ENCODE results near the gene ARID3C.
A peak's percentile ranks its signal among the peaks of the same experiment; 100 is the strongest.

The ARID3C gene

GRCh38 chr9:34635556-34635955 is 6.7 kb upstream of the ARID3C start:
- H3K4me3 ChIP-seq (ENCODE audit: low read length): no peak overlapping the region
- no peak for TF ChIP-seq CTCF (IDR thresholded peaks at IDR 0.05; ENCODE audit: insufficient read depth, low read depth, low read length, missing control alignments)
- DNase-seq (ENCODE audit: low read depth): no peak

GRCh38 chr9:34634551-34635248 is 5.8 kb upstream of the ARID3C start:
- DNase-seq (ENCODE audit: low read depth): no peak
- no peak overlapping the region for H3K4me3 ChIP-seq (ENCODE audit: low read length)
- TF ChIP-seq CTCF (IDR thresholded peaks at IDR 0.05; ENCODE audit: insufficient read depth, low read depth, low read length, missing control alignments): no peak

- no peak overlapping the region for H3K4me3 ChIP-seq (ENCODE audit: low read length)
- peak; percentile 77 for DNase-seq (ENCODE audit: low read depth)
- TF ChIP-seq CTCF (IDR thresholded peaks at IDR 0.05; ENCODE audit: insufficient read depth, low read depth, low read length, missing control alignments): peak; percentile 87
Observed at GRCh38 chr9:34633851-34634550, 5.1 kb upstream of the ARID3C start.

GRCh38 chr9:34633166-34633565 is 4.3 kb upstream of the ARID3C start:
- TF ChIP-seq CTCF (IDR thresholded peaks at IDR 0.05; ENCODE audit: insufficient read depth, low read depth, low read length, missing control alignments): no peak
- H3K4me3 ChIP-seq (ENCODE audit: low read length): no peak overlapping the region
- no peak for DNase-seq (ENCODE audit: low read depth)

GRCh38 chr9:34630402-34631154 is 1.7 kb upstream of the ARID3C start:
- no peak for TF ChIP-seq CTCF (IDR thresholded peaks at IDR 0.05; ENCODE audit: insufficient read depth, low read depth, low read length, missing control alignments)
- no peak overlapping the region for H3K4me3 ChIP-seq (ENCODE audit: low read length)
- DNase-seq (ENCODE audit: low read depth): peak; percentile 50

GRCh38 chr9:34629491-34629808 is 584 bp upstream of the ARID3C start:
- no peak overlapping the region for H3K4me3 ChIP-seq (ENCODE audit: low read length)
- no peak for TF ChIP-seq CTCF (IDR thresholded peaks at IDR 0.05; ENCODE audit: insufficient read depth, low read depth, low read length, missing control alignments)

More at GRCh38 chr9:34629491-34629808, 584 bp upstream of the ARID3C start:
- DNase-seq (ENCODE audit: low read depth): no peak

All from epithelial cell of esophagus (primary cell).